Measurements from ENCODE around the gene AURKA.
A peak's percentile ranks its signal among the peaks of the same experiment; 100 is the strongest.
"Not testable (repeated sequence)": the region's sequence is repeated elsewhere in the genome, so short reads cannot be mapped to it uniquely, and the experiment has no call there.

Gene AURKA

DNA sequence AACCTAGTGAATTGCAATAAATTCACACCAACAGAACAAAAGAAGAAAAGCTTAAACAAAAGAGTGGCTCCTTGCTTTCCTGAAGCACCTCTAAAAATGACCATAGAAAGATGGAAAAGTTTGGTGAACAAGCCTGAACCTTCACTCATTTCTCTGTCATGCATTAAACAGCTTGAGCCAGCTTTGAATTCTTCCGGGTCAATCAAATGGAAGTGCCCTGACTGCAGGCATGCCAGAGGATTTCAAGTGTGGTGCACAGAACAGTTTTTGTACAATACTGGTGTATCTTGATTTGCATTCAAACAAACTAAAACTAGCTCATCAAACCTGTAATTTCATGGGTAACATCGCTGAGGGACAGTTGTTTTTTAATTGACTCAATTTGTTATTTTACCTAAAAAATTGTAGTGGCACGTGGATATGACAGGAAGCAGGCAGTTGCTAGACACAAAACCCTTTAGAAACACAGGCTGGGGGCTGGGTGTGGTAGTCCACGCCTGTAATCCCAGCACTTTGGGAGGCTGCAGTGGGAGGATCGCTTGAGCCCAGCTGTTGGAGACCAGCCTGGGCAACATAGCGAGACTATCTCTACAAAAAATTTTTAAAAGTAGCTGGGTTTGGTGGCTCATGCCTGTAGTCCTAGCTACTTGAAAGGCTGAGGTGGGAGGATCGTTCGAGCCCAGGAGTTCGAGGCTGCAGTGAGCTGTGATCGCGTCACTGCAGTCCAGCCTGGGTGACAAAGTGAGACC lies 29.1 kb upstream of the AURKA start:
- no peak for DNase-seq

DNA sequence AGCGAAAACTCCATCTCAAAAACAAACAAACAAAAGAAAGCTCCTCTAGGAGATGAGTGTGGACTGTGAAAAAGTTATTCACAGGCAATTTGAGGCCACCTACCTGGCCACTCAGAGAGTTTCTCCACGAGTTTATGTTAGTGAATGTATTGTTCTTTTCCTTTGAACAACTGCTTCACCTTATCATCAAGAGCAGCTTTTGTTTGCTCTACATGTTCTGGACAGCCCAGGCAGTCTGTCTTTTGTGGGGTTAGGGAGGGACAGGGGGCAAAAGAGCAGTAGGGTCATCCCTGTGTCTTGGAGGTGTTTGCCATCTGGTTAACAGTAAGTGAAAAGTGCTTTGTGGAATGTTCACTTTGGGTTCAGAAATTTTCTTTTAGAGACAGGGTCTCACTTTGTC lies 28.0 kb upstream of the AURKA start:
- DNase-seq, result no peak

DNA sequence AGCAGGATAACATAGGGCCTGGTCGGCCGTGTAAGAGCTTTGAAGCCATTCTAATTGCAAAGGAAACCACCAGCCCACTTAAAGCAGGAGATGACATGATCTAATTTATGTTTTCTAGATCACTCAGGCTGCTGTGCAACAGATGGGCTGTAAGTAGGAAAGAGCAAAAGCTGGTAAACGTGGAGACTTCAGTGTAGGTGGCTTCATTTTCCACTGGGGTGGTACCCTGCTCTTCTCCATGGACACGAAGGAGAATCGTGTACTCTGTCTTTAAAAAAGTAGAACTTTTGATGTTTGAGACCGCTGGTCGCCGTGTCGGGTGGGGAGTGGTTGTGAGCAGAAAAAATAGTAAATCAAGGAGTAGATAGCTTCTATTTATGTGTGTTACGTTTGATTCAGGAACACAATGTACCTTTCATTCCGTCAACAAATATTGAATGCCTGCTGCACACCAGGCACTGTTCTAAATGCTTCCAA lies 26.4 kb upstream of the AURKA start:
- DNase-seq, result no peak

DNA sequence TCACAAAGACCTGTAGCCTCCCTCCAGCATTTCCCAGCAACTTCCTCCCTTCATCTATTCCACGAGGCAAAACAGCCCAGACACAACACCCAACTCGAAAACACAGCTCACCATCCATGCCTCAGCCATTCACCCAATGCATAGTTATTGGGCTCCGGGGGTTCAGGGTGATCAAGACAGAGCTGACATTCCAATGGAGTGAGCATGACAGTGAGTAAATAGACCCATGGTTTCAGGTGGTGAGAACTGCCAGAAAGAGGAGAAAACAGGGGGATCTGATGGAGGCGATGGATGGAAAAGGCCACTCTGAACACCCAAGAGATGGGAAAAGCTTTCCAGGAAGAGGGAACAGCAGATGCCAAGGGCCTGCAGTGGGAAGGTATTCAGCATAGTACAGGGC lies 25.9 kb upstream of the AURKA start:
- DNase-seq, result no peak

DNA sequence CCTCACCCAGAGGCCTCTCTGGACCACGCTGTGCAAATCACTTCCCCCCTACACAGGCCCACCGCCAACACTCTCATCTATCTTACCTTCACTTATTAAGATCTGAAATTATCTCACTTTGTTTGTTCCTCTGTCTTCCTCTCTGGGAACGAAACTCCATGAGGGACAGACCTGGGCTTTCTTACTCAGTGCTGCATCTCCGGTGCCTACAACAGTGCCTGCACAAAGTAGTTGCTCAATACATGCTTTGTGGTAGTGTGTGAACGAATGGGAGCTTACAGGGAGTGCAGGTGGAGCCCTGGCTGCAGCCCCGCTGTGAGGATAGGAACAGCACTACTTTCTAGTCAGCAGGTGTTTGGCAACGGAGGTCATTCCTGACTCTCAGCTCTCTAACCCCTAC lies 25.4 kb upstream of the AURKA start:
- no peak for DNase-seq

DNA sequence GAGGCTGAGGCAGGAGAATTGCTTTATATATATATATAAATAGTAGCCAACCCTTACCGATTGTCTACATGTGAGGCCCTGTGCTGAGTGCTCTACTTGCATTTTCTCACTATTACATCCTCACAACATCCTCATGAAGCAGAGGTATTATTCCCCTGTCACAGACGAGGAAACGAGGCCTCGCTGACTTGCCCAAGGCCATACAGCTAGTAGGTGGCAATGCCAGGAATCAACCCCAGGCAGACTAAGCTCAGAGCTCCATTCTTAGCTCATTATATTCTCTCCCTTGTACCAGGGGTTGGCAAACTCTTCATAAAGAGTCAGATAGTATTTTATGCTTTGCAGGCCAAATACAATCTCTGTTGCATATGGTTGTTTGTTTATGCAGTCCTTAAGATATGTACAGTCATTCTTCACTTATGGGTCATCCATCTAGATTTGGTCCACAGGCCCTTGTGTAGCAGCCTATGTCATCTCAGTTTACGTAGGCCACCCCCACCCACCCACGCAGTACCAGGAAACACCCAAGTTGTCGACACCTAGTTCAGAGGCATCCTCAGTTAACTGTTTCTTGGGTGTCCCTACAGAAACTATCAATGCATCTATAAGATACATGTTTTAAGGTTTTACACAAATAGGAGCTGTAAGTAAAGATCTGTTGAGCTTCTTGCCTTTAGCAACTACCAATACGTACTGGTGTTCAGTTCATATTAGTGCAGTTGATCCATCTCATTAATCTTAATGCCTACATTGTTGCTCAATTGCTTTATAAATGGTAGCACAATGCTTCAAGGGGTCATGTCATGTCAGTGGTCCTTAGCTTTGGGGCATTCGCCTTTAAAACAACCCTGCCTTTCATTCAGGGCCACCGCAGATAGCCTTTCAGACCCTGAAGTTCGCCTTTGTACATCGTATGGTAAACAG lies 23.1 kb upstream of the AURKA start:
- no peak for DNase-seq

DNA sequence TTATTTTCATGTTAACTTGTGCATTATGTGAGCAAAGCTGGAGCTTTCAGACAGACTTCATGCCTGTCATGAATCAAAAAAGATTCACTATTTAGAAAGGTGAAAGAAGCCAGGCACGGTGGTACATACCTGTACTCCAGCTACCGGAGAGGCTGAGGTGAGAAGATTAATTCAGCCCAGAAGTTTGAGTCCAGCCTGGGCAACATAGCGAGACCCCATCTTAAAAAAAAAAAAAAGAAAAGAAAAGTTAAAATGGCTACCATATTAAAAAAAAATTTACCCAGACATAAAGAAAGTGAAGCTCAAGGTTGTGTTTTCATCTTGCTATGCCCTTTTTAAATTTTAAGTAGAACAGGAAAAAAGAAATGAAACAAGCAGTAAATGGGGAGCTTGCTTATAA lies 20.9 kb upstream of the AURKA start:
- no peak for DNase-seq

DNA sequence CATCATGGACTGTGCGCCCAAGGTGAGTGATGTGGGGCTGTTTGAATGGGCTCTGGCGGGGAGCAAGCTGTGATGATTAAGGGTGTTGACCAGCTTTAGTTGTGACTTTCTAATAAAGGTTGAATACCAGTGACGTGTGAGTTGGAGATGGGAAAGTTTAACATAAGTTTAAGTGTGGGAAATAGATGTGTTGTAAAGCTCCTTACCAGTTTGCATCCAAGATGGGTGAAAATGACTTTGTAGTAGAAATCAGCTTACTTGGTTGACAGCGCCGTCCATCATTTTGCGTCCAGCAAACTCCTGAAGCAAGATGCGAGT lies 20.4 kb upstream of the AURKA start:
- DNase-seq, result no peak

DNA sequence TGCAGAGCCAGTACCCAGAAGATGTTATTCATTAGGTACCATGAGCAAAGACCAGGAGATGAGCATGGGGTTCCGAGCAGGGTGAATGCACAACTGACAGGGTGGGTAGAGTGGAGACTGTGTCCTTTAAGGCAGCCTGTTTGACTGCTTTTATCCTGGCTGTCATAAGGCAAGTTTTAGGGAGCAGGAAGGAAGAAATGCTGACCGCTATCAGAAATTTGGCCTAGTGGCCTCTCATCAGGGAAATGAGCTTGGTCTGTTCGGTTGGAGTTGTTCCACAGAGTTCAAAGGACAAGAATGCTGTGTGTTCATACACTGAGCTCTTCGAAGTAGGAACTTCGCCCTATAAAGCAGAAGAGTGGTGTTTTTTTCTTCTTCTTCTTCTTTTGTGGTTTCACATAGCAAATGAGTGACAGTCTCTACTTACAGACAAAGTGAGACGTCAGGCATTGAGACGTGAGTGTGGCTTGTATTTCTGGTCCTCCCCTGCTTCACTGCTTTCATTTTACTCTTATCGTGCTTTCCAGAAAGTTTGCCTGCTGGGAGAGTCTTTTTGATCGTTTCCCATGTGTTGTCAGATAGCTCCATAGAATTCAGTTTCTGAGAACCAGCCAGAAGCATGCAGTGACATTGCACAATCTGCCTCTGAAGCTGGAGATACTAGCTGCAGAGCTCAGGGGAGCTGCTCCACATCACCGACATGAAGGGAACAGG lies 19.9 kb upstream of the AURKA start, which contains the start of gene CASS4:
TSS of gene CASS4 (plus strand) at position 502 of the 714 bp plus-strand sequence. CDS start at position 701, 199 bp downstream.
- DNase-seq, result no peak

DNA sequence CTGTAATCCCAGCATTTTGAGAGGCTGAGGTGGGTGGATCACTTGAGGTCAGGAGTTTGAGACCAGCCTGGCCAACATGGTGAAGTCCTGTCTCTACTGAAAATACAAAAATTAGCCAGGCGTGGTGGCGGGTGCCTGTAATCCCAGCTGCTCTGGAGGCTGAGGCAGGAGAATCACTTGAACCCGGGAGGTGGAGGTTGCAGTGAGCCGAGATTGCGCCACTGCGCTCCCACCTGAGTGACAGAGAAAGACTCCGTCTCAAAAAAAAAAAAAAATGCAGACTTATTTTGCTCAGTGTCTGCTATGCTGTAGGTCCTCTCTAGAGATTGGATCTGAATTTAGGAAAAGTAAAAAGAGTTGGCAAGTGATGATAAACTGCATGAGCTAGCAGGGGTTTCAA lies 19.3 kb upstream of the AURKA start:
- DNase-seq, result not testable (repeated sequence)

DNA sequence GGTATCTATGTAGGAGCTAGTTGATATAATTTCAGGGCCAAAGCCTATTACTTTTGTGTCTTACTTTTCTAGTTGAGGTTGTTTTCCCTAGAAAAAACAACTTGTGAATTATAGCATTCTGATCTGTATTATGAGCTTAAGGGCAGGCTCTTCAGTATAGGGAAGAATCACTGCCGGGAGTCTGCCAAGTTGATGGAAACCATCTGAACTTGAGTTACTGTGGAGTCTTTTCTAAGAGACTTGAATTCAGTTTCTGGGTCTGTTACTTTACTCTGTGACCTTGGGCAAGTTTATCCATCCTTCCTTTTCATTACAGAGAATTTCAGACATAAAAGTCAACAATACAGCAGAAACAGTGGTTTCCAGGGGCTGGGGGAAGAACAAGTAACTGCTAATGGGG lies 17.9 kb upstream of the AURKA start:
- no peak for DNase-seq

DNA sequence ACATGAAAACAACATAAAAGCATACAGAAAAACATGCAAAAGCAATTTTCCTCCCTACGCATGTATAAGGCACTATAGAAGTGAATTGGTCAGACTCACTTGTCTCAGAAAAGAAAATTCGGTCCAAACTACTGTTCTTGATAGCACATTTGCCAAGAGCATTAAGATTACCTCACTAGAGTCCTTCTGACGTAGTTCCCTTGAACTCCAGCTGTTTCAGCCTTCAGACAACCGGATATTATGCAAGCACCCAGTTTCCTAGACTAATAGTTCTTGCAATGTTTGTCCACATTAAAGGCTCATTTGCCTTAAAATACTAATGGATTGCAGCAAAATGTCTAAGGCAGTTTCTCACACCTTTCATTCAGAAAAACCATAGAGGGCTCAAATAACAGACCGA lies 17.5 kb upstream of the AURKA start:
- DNase-seq, result no peak

DNA sequence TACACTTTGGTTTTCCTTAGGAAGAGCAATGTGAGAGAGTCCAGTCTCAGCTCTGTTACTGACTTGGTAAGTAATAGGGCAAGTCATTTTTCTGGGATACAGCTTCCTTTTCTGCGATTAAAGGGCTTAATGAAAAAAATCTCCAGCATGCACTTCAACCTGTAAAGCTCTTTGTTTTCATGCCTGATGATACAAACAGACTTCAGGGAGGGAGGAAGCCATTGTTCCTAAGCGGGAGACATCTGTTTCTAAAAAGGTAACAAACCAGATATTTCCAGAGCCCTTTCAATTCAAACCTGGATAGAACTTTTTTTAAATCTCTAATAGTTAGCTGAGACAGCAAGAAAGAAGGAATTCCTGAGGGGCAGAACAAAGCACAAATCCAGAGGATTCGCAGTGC lies 14.9 kb upstream of the AURKA start:
- no peak for DNase-seq

DNA sequence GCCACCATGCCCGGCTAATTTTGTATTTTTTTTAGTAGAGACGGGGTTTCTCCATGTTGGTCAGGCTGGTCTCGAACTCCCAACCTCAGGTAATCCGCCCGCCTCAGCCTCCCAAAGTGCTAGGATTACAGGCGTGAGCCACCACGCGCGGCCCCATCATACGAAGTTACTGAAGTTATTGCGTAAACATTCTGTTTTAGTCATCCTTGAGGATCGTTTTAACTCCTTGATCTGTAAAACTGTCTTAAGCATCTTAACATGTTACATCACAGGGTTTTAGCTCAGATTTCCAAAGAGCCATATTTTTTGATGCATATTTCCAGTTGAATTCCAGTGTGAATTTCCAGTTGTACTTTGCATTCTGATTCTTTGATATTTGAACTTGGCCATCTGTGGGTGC lies 13.3 kb upstream of the AURKA start:
- not testable (repeated sequence) for DNase-seq

DNA sequence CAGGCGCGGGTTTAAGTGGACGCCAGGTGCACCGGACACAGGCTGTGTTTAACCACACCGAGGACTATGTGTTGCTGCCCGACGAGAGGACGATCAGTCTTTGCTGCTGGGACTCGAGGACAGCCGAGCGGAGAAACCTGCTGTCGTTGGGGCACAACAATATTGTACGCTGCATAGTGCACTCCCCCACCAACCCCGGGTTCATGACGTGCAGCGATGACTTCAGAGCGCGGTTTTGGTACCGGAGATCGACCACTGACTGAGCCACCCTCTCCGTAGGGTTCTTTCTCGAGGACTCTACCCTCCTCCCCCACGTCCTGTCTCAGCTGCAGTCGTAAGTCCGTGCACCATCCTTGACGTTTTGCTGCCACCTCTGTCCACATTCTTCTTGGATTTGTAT lies 11.4 kb upstream of the AURKA start:
- no peak for DNase-seq

DNA sequence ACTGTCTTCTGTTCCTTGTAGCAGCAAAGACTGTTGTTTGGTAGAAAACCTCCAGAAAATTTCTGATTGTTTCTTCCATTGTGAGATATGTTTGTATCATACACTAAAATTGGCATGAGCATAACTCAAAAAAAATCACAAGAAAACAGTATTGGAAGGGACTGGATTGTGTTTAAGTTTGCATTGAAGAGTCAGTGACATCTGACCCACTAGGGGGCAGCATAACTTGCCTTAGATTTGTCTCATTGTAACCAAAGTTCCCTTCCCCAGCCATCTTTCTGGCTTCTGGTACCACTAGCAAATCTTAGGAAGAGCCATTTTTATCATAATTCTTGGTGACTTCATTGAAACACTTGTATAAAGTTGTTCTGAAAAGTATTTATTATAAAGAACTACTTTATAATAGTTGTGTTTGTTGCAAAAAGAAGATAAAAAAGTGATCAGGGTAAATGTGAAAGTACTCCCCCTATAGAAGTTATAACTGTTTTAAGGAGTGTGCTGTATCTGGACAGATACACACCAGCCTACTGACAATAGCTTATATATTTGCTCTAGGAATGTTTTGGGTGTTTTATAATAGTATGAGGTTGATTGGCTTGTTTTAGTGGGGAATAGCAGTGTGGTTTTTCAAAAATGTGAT lies 8.1 kb upstream of the AURKA start:
- peak; percentile 29 for DNase-seq

DNA sequence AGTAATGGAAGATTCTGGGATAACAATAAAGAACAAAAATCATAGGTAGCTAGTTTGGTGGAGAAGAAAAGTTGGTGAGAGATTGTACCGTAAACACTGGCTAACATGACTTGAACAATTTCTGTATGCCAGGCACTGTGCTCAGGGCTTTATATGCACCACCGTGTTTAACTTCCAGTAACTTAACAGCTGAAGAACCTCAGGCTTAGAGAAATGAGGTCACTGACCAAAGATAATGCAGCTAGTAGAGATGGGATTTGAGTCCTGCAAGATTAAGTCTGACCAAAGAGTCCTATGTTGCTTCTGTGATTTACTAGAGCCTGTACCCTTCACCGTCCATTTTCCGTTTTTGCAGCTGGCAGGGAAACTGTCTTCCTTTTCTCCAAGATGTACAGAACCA lies 3.2 kb upstream of the AURKA start:
- no peak for DNase-seq

DNA sequence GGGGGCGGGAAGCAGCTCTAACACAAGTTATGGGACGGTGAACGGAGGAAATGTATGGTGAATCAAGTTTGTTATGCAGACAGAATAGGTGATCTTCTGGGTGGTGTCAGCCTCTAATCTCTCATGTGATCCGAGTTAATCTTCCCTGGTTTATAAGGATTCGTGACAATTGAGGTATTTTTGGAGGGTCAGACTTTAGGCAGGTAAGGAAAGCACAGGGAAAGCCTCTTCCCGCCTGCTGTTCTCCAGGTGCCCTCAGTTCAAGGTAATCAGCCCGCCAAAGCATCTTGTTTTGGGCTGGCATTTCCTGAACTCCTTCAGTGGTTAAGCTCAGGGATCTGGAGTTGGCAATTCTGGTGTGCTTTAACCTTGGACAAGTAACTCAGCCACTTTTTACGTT lies 1.6 kb upstream of the AURKA start:
- DNase-seq, result no peak

DNA sequence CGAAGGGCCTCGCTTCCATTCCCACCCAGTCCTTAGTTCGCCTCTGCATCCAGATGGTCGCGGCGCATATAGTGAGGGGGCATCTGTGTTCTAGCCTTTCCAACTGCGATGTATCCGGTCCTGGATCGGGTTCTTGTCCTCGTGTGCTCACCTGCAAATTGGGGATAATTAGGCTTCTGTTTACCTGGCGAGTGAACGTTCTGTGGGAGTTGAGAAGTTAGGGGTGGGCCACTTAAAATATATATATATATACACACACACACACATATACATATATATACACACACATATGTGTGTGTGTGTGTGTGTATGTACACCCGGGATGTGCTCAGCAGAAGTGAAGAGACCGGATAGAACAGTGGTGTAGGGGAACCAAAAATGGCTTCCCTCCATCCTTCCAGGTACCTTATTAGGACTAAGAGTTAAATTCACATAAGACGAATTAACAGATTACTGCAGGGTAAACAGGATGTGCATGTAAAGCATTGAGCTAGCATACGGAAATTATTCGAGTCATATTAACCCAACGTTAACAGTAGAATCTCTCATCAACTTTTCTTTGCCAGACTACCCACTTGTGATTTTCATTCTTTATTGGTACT lies 967 bp upstream of the AURKA start:
- peak; percentile 12 for DNase-seq

DNA sequence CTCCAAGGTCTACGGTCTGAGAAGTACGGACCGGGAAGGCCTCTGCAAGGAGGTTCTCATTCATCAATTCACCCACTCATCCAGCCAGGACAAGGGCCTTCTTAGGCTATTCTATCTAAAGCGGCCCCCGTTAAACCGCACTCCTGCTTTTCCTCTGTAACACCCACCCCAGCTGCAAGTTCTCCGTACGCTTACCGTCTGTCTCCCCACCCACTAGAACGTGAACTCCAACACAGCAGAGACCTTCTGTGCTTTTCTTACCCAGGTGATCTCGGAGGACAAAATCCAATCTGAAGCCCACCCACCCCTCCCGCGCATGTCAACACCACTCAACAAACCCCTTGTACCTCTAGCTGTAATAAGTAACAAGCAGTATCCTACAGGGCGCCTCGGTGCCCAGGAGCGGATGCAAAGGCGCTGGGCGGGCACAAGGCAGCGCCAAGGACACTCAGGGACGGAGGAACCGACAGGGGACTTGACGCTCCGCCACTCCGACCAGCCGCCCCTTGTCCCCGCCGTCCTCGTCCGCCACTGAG lies 351 bp downstream of the AURKA start:
- no peak for DNase-seq

DNA sequence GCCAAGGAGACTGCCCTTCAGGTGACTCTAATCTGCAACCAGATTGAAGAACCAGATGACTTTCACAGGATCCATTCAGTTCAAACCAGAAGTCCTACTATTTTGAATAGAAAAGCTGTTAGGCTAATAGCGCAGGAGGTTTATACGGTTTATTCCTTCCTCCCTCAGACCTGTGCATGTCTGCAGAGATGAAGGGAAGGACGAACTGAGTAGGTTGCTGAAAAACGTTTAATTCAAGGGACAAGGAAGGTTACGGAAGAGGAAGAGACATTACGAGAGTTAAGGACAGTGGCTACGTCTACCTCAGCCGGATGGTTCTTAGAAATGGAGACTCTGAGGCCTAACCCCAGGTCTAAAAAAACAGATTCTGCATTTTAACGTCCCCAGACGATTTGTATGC lies 978 bp downstream of the AURKA start:
- DNase-seq, result no peak

DNA sequence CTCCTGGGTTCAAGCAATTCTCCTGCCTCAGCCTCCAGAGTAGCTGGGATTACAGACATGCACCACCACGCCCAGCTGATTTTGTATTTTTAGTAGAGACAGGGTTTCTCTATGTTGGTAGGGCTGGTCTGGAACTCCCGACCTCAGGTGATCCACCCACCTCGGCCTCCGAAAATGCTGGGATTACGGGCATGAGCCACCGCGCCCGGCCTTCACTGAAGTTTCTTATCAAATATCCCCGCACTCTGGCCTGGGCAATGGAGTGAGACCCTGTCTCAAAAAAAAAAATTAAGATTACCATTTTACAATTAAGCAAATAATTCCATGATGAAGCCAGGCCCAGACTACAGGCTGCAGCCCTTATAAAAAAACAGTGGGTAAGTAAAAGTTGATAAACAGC lies 1.6 kb downstream of the AURKA start:
- not testable (repeated sequence) for DNase-seq

All from NCI-H1694 (cell line).